IMR-90 (cell line): ENCODE data around the gene CCDC136.

Experiments used
- BHLHE40 ChIP-seq: fragments of 150-350 bp; IDR thresholded peaks from 2 replicates; pipeline ENCODE4 v1.6.1; 2016; ENCODE audit warnings: mild to moderate bottlenecking, low read depth, low read length
- CEBPB ChIP-seq: IDR thresholded peaks from 2 replicates; pipeline ENCODE4 v1.6.1; 2012; ENCODE audit warnings: low read depth, low read length, improper control_type of control experiment
- CTCF ChIP-seq: conservative IDR thresholded peaks from 2 replicates; pipeline ENCODE4 v1.5.1; 2012; ENCODE audit warnings: mild to moderate bottlenecking, low read depth, low read length, improper control_type of control experiment
- ELK1 ChIP-seq: fragments of 150-350 bp; IDR thresholded peaks from 2 replicates; pipeline ENCODE4 v1.6.1; 2016; ENCODE audit warnings: low read depth, mild to moderate bottlenecking, low read length, moderate library complexity, borderline replicate concordance
- FOS ChIP-seq: fragments of 150-350 bp; IDR thresholded peaks from 2 replicates; pipeline ENCODE4 v1.6.1; 2016; ENCODE audit warnings: low read depth, low read length
- MAFK ChIP-seq: IDR thresholded peaks from 2 replicates; pipeline ENCODE4 v1.6.1; 2012; ENCODE audit warnings: low read depth, low read length, improper control_type of control experiment
- MAZ ChIP-seq: IDR thresholded peaks from 2 replicates; pipeline ENCODE4 v1.6.1; 2012; ENCODE audit warnings: low read depth, mild to moderate bottlenecking, low read length, improper control_type of control experiment, moderate library complexity, borderline replicate concordance
- POLR2A ChIP-seq: IDR thresholded peaks from 2 replicates; pipeline ENCODE4 v1.6.1; 2012; ENCODE audit warnings: mild to moderate bottlenecking, low read depth, low read length
- RAD21 ChIP-seq: IDR thresholded peaks from 2 replicates; pipeline ENCODE4 v1.6.1; 2012; ENCODE audit warnings: low read length, improper control_type of control experiment
- RCOR1 ChIP-seq: IDR thresholded peaks from 2 replicates; pipeline ENCODE4 v1.6.1; 2012; ENCODE audit warnings: mild to moderate bottlenecking, low read length, improper control_type of control experiment; ENCODE audit not compliant: insufficient replicate concordance
- RFX5 ChIP-seq: IDR thresholded peaks from 2 replicates; pipeline ENCODE4 v1.8.0; 2012; ENCODE audit warnings: low read depth, mild to moderate bottlenecking, low read length, moderate library complexity
- USF2 ChIP-seq: fragments of 150-350 bp; IDR thresholded peaks from 2 replicates; pipeline ENCODE4 v1.6.1; 2017; ENCODE audit warnings: mild to moderate bottlenecking, antibody characterized with exemption, low read length, low read depth

- TF ChIP-seq RAD21: no peak
- TF ChIP-seq CTCF: no peak
- no peak for TF ChIP-seq POLR2A
- TF ChIP-seq USF2: no peak
- TF ChIP-seq CEBPB: no peak
- no peak for TF ChIP-seq BHLHE40
- TF ChIP-seq FOS: no peak
- no peak for TF ChIP-seq RCOR1
- no peak for TF ChIP-seq MAZ
- TF ChIP-seq ELK1: no peak
- no peak for TF ChIP-seq MAFK
- no peak for TF ChIP-seq RFX5
Observed at GRCh38 chr7:128845475-128845874, 53.7 kb downstream of the CCDC136 start.
